HG03135 (cell line): Measurements from ENCODE around the gene MLF2.
"Not testable (repeated sequence)": the region's sequence is repeated elsewhere in the genome, so short reads cannot be mapped to it uniquely, and the experiment has no call there.

Experiments used
- ATAC-seq: cut with Tn5 transposase; IDR thresholded peaks from one replicate; pipeline ENCODE4 v1.9.1; 2021; ENCODE audit warnings: mild to moderate bottlenecking, moderate library complexity; ENCODE audit not compliant: unreplicated experiment

The MLF2 gene

GRCh38 chr12:6765634-6766581 lies 13.0 kb upstream of the MLF2 start, which contains the start of gene PTMS:
Gene PTMS, plus strand, starts transcription at chr12:6766363. Its CDS starts 343 bp downstream, at chr12:6766706.
- ATAC-seq: peak; percentile 6

GRCh38 chr12:6765048-6765633 lies 12.2 kb upstream of the MLF2 start:
- ATAC-seq: no peak

DNA sequence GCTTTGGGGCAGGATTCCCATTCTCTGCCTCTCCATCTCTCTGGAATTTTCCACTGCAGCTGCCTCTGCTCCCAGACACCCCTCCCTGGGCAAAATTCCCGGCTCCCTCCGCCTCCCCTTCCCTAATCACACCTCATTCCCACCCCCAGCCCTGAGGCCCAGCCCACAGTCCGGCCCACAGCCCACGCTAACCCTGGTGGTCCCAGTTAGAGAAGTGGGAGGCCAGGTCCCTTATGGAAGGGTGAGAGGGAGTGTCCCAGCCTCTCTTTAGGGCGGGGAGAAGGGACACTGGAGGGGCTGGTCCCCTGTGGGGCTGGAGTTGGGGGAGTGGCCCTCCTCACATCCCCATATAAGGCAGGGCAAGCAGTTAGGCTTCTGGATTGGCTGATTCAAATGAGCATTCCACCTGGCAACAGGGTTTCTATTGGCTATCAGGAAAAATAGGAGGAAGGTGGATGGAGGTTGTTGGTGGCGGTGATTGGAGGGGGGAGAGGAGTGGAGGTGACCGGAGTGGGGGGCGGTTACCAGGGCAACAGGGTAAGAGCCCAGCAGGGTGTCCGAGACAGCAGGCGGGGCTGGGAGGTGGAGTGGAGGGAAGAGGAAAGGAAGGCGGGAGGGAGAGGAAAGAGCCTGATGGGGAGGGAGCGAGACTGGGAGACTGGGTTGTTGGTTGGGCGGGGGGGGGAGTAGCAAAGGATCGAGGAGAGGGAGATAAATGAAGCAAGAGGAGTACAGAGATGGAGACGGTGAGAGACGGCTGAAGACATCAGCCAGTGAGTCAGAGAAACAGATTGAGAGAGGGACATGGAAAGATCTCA lies 11.3 kb upstream of the MLF2 start:
- peak; percentile 68 for ATAC-seq

DNA sequence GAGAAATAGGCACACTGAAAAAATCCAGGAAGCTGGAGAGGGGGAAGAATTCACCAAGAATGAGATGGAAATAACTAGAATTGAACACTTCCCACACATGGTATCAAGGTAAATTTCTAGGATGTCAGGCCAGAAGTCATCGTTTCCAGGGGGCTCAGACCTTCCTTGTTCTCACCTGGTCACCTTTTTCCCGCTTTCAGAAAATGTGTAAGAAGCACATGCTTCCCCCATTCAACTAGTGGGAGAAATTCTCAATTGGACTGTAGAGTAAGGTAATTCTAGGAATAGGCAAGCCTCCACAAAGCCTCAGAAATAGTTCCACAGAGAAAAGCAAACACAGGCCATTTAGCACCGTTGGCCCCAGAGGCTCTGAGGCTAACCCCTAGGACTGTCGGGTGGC lies 10.4 kb upstream of the MLF2 start:
- no peak for ATAC-seq

GRCh38 chr12:6759741-6760140 lies 6.8 kb upstream of the MLF2 start:
- no peak for ATAC-seq

DNA sequence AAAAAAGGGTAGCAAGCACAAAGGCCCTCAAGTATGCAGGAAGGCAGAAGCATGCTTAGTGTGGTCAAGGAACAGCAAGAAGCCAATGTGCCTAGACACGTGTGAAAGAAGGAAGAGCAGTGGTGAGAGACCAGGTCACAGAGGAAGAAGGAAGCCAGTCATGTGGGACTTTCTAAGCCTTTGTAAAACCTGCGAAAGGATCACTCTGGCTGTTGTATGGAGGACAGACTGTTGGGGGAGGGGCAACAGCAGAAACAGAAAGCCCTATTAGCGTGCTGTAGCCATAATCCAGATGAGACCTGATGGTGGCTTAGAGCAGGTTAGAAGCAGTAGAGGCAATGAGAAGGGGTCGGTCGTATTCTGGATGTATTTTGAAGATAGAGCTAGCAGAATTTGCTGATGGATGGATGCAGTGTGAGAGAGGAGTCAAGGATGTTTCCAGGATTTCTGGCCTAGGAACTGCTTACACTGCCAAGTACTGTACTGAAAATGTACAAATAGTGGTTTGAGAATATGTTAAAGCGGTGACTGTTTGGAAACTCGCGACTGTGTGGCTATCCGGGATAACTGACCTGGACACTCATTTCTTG lies 5.7 kb upstream of the MLF2 start:
- no peak for ATAC-seq

DNA sequence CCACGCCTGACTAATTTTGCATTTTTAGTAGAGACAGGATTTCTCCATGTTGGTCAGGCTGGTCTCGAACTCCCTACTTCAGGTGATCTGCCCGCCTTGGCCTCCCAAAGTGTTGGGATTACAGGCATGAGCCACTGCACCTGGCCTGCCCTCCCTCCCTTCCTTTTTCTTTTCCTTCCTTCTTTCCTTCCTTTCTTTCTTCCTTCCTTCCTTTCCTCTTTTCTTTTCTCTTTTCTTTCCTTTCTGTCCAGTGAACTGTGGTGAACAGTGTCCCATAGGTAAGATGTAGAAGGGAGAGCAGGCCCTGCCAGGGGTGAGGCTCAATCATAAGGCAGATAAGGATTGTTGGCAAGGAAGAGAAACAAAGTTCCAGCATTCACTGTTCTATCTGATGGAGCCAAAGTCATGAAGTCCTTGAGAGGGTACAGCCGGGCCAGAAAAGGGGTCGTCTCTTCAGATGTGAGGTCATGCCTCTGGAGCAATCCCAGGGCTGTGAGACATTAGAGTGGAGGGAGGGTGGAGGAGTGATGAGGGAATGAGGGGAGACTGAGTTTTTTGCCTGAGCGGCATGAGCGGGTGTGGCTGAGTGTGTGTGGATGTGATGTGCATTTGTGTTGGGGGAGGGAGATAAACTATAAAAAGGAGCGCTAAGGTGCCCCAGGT lies 4.2 kb upstream of the MLF2 start:
- no peak for ATAC-seq

DNA sequence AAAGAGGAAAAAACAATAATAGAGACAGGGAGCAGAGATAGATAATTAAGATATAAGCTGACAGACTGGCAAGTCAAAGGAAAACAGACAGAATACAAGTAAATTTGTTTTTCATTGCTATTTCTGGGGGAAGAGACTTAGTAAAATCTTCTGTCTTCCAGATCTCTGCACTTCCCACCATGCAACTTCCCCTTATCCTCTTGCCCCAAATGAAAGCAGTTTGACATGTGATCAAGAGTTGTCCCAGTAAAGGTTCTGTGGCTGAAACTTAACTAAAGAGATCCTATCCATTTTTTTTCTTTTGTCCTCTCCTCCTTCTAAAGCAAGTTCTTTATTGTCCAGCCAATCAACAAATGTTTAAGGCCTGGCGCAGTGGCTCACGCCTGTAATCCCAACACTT lies 1.5 kb upstream of the MLF2 start:
- no peak for ATAC-seq

- ATAC-seq: no peak
These were observed 923 bp upstream of the MLF2 start for GRCh38 chr12:6753772-6754356.

DNA sequence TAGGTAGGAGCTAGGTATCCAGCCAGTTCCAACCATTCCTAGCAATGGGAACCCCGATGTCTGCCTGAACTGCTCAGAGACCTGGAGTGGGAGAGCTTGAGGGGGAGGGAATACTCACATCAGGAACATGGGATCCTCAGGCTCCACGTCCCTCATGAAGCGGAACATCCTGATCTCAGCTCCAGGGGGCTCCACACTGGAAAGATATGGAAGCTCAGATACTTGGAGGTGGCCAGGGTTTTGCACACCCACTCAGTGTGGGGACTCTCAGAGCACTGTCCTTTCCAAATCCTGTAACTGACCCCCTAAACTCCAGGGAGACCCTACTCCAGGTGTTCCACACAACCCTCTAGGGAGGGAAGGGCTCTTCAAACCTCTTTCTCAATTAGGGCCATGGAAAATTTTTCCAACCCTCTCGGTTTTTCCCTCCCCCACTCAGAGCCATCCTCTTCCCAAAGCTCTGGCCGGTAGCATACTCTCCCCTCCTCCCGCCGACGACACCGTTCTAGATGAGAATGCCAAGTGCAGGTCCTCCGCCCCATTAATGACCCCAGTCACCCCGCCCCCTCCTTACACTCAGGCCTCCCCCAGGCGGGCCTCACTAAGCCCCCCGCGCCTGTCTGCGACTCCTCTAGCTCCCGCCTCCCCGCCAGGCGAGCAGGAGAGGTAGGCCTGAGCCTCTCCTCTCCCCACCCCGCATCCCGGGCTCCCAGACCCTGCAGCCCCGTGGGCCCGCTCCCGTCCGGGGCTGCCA lies 597 bp downstream of the MLF2 start:
- ATAC-seq: no peak

DNA sequence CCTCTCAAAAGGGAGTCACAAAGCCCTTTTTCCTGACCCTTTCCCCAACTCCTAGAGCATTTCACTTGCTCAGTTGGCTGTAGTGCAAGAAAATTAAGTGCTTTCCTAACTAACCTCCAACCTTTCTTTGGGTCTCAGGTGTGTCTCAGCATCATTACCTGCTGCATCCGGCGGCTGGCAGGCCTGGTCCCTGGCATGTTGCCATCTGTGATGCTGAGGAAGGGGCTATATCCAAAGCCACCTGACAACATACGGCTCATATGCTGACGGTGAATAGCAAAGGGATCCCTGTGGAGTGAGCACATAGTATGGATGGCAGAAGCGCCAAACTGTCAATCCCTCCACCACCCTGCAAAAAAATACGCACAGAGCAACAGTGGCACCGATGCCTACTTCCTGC lies 1.2 kb downstream of the MLF2 start:
- no peak for ATAC-seq

DNA sequence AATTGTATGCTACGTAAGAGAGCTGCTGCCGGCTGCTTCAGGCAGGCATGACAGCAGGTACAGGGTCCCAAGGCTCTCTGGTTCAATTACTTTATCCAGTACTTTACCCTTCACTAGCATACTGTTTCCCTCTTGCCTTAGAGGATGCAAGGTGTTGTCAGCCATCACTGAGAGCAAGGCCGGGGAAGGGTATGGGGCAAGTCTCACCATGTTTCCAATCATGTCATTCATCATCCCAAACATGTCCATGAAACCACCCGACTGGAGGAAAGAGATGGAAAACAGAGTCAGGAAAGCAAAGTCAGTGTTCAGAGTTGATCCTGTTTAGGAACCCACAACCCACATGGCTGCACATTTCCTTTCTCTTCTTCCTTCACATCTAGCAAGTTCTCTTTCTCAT lies 2.4 kb downstream of the MLF2 start:
- no peak for ATAC-seq

DNA sequence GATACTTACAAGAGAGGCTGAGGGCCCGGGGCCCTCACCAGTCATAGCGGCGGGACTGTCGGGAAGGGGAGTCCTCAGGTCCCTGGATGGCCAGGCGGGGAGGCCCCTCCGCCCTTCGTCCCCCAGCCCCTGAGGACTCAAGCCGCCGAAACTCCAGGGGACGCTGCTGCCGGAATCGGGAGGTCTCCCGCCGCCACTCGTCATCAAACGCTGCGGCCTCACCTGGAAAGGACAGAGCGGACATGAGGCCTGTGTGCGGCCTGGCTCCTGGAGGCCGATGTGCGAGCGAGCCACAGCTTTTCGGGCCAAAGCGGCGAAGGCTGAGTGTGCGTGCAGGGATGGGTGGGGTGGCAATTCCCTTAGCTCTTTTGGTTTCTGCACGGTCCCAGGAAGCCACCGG lies 4.2 kb downstream of the MLF2 start:
- ATAC-seq: no peak

- no peak for ATAC-seq
These were observed 5.7 kb downstream of the MLF2 start for GRCh38 chr12:6747216-6747615.

DNA sequence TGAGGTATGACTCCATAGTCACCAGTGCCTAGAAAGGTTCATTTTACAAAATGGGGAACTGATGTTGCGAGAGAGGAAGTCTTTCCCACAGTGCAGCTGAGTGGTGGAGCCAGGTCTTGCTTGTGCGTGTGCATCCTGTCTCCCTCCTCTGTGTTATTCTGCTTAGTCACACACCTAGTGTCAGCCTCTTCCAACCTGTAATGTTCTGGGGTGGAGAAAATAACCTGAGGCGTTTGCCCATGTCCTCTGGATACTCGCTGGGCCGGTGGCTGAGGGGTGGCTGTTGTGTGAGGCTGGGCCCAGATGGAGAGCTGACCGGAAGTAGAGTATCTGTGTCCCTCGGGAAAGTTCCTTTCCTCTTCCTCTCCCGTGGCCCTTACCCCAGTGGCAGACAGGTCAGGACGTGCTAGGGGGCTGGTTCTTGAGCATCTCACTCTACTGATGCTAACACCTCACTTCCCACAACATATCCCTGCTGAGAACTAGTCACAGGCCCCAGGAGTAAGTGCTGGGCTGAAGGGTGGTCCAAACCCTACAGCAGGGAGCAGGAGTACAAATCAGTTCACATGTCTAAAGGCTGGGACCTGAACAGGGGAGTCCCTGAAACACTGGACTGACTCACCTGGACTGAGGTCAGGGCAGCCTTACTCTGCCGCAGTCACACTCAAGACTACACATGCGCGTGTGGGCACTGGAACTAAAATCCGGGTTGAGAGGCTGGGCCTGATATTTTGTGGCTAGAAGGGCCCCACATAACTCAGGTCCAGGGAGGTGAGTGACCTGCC lies 7.0 kb downstream of the MLF2 start:
- ATAC-seq: no peak

DNA sequence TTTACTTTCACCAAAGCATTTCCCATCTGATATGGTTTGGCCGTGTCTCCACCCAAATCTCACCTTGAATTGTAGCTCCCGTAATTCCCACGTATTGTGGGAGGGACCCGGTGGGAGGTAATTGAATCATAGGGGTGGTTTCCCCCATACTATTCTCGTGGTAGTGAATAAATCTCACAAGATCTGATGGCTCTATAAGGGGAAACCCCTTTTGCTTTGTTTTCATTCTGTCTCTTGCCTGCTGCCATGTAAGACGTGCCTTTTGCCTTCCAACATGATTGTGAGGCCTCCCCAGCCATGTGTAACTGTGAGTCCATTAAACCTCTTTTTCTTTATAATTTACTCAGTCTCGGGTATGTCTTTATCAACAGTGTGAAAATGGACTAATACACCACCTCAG lies 9.6 kb downstream of the MLF2 start:
- ATAC-seq: not testable (repeated sequence)

- ATAC-seq: no peak
These were observed 10.1 kb downstream of the MLF2 start for GRCh38 chr12:6742834-6743233.

DNA sequence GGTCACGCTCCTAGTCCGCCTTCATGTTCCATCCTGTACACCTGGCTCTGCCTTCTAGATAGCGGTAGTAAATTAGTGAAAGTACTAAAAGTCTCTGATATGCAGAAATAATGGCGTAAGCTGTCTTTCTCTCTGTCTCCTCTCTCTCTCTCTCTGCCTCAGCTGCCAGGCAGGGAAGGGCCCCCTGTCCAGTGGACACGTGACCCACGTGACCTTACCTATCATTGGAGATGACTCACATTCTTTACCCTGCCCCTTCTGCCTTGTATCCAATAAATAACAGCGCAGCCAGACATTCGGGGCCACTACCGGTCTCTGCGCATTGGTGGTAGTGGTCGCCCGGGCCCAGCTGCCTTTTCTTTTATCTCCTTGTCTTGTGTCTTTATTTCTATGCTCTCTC lies 10.9 kb downstream of the MLF2 start:
- ATAC-seq: not testable (repeated sequence)

DNA sequence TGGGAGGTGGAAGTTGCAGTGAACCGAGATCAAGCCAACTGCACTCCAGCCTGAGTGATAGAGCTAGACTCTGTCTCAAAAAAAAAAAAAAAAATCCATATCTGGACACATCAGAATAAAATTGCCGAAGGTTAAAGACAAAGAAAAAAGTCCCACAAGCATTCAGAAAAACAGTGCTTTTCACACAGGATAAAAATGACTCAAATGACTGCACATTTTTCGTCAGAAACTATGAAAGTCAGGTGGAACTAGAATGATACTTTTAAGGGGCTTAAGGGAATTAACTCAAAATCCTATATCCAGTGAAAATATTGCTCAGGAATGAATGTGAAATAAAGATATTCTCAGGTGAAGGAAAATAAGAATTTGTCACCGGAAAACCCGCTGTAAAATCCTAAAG lies 16.2 kb downstream of the MLF2 start:
- ATAC-seq: no peak
